ENCODE data around the gene CAMSAP2. TPM values are rescaled to one million over a fixed set of nuclear protein-coding genes. Genes with fewer than 3 reads are reported as not detected.
A peak's percentile ranks its signal among the peaks of the same experiment; 100 is the strongest.
"Not testable (repeated sequence)": the region's sequence is repeated elsewhere in the genome, so short reads cannot be mapped to it uniquely, and the experiment has no call there.

CAMSAP2 gene
- total RNA-seq, 1 experiment from 2014 or later, result 23.5 TPM

DNA sequence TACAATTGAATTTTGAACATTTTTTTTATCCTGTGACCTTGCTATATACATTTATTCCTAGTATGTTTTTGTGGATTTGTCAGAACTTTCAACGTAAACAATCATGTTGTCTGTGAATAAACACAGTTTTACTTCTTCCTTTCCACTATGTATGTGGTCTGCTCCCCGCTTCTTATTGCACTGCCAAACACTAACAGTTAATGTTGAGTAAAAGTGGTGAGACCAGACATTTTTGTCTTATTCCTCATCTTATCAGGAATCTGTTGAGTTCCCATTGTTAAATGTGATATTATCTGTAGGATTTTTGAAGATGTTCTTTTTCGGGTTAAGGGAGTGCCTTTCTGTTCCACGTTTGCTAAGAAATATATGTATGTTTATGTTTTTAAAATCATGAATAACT is 45.9 kb downstream of the CAMSAP2 start:
- Histone ChIP-seq H3K27me3 (no peaks in the 10 kb centered on the region), H3K4me1 (peaks cover 6% of the 10 kb centered on the region), H3K4me3 (no peak overlapping the region), H3K27ac (peak overlapping the region; percentile 53), H3K36me3 (peaks cover 8% of the 10 kb centered on the region; the same call in 1 of the 2 replicates), H3K9me3 (replicated peaks) (0 out of 2 replicates have a peak, but pooled peaks cover 4% of the 10 kb centered on the region)
- DNase-seq, result peak in 1 of 2 experiments; percentile 9

- no peak for DNase-seq
- no peak overlapping the region for H3K4me3 ChIP-seq
Measured at GRCh38 chr1:200786788-200787187, 48.1 kb downstream of the CAMSAP2 start.

DNA sequence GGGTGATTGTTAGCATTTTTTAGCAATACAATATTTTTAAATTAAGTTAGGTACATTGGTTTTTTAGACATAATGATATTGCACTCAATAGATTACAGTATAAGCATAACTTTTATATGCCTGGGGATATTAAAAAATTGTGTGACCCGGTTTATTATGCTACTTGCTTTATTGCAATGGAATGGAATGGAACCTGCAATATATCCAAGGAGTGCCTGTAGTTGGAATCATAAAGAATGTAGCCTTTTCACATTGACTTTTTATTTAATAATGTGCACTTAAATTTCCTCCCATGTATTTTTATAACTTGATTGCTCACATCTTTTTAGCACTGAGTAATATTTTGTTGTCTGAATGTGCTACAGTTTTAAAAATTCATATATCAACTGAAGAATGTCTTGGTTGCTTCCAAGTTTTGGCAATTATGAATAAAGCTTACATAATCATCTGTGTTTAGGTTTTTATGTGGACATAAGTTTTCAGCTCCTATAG is 49.2 kb downstream of the CAMSAP2 start:
- Histone ChIP-seq H3K9me3 (replicated peaks) (0 out of 2 replicates have a peak, but pooled peaks cover 4% of the 10 kb centered on the region), H3K4me3 (no peak overlapping the region), H3K4me1 (peaks cover 6% of the 10 kb centered on the region), H3K27me3 (no peaks in the 10 kb centered on the region), H3K36me3 (no peaks in the 10 kb centered on the region; the same call in 1 of the 2 replicates), H3K27ac (no peak overlapping the region)
- DNase-seq, result no peak

More at GRCh38 chr1:200786788-200787187, 48.1 kb downstream of the CAMSAP2 start:
- Histone ChIP-seq H3K4me1 (peaks cover 6% of the 10 kb centered on the region), H3K36me3 (peaks cover 7% of the 10 kb centered on the region; the same call in 1 of the 2 replicates), H3K27me3 (no peaks in the 10 kb centered on the region), H3K27ac (no peak overlapping the region), H3K9me3 (replicated peaks) (0 out of 2 replicates have a peak, but pooled peaks cover 4% of the 10 kb centered on the region)

- not testable (repeated sequence) for H3K36me3 ChIP-seq; H3K4me1 ChIP-seq; H3K27ac ChIP-seq; DNase-seq; H3K9me3 ChIP-seq (replicated peaks); H3K27me3 ChIP-seq; H3K4me3 ChIP-seq
Measured at GRCh38 chr1:200791012-200791411, 52.3 kb downstream of the CAMSAP2 start.

DNA sequence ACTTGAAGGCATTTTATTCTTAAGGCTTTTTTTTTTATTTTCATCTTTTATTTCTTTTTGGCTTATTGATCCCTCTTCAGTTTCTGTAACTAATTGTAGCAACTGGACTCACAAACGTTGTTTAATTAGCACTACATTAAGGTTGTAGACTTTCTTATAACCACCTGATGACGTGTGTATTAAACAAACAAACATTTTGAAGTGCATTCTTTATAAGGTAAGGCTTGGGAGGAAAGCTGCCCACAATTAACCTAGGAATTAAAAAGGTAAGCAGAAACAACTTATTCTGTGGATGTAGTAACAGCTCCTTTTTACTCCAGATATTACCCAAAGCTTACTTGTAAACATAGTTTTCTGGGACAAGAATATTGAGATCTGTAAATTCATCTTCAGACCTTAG is 55.0 kb downstream of the CAMSAP2 start:
- Histone ChIP-seq H3K9me3 (replicated peaks) (no peaks in the 10 kb centered on the region), H3K36me3 (no peaks in the 10 kb centered on the region), H3K27ac (no peak overlapping the region), H3K4me3 (no peak overlapping the region), H3K27me3 (no peaks in the 10 kb centered on the region), H3K4me1 (no peaks in the 10 kb centered on the region)
- DNase-seq, result no peak

DNA sequence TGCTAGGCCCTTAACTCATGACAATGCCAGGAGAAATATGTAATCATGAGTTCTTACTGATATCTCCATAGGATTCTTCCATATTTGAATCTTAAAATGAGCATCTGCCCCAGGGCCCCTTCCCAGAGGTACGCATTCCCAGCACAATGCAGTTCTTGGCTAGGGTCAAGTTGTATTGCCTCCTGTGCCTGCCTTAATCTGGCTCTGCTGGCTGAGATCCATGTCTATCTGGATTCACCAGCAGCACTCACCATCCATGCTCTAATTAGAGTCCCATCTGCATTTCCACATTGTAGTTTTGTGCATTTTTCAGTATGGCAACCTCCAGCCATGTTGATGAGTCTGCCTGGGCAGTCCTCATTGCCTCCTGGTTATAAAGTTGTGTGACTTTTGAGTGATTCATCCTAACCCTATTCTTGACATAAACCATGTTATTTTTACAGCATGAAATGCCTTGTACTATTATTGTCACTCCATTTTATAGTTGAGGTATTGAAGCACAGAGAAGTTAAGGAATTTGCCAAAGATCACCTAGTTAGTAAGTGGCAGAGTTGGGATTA is 55.9 kb downstream of the CAMSAP2 start:
- Histone ChIP-seq H3K9me3 (replicated peaks) (no peaks in the 10 kb centered on the region), H3K27me3 (no peaks in the 10 kb centered on the region), H3K27ac (no peak overlapping the region), H3K4me3 (no peak overlapping the region), H3K36me3 (no peaks in the 10 kb centered on the region), H3K4me1 (no peaks in the 10 kb centered on the region)
- no peak for DNase-seq

DNA sequence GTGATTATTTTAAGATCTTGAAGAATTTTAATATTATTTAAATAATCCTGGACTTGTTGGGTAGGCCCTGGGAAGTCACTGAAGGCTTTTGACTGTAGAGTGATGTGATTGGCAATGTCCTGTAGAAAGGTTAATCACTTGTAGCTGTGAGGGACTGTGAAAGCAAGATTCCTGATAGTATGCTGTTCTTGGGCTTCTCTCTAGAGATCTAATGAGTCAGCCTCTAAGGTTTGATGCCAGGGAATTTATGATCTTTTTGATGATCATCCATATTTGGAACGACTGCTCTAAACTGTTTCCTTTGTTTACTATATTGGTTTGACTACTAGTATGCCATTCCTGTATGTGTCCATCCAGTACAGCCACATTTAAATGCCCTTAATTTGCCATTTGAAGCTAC is 56.5 kb downstream of the CAMSAP2 start:
- Histone ChIP-seq H3K4me1 (no peaks in the 10 kb centered on the region), H3K27me3 (no peaks in the 10 kb centered on the region), H3K36me3 (no peaks in the 10 kb centered on the region), H3K27ac (no peak overlapping the region), H3K4me3 (no peak overlapping the region), H3K9me3 (replicated peaks) (no peaks in the 10 kb centered on the region)
- DNase-seq, result no peak

GRCh38 chr1:200802042-200802441 is 63.3 kb downstream of the CAMSAP2 start:
- Histone ChIP-seq H3K4me3 (no peak overlapping the region), H3K9me3 (replicated peaks) (no peaks in the 10 kb centered on the region)

GRCh38 chr1:200802865-200803512 is 64.3 kb downstream of the CAMSAP2 start:
- Histone ChIP-seq H3K36me3 (0 out of 2 replicates have a peak, but pooled peaks cover 2% of the 10 kb centered on the region), H3K27ac (no peak overlapping the region), H3K4me3 (no peak overlapping the region), H3K9me3 (replicated peaks) (no peaks in the 10 kb centered on the region), H3K27me3 (no peaks in the 10 kb centered on the region), H3K4me1 (no peaks in the 10 kb centered on the region)
- peak; percentile 62 to 78 for DNase-seq

More at GRCh38 chr1:200802042-200802441, 63.3 kb downstream of the CAMSAP2 start:
- H3K27ac ChIP-seq, result no peak overlapping the region
- no peak for DNase-seq
- H3K27me3 ChIP-seq, result no peaks in the 10 kb centered on the region
- H3K4me1 ChIP-seq, result no peaks in the 10 kb centered on the region
- no peaks in the 10 kb centered on the region for H3K36me3 ChIP-seq

DNA sequence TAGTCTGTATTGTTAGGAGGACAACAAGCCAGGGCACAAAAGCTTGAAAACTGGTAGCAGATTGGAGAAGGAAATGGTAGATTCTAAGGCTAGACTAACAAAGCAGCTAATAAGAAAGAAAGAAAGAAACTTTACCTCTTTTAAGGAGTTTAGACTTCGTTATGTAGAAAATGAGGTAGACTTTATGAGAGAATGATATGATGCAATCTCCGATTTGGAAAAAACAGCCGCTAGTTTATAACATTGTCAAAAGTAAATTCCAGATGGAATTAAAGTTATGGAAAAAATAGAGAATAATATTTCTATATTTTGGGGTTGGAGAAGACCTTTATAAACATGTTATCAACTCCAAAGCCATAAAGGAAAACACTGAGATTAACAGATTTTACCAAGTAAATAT is 67.0 kb downstream of the CAMSAP2 start:
- 0 out of 2 replicates have a peak, but pooled peaks cover 12% of the 10 kb centered on the region for H3K36me3 ChIP-seq
- H3K27ac ChIP-seq, result no peak overlapping the region
- no peaks in the 10 kb centered on the region for H3K27me3 ChIP-seq
- DNase-seq, result no peak
- no peaks in the 10 kb centered on the region for H3K9me3 ChIP-seq (replicated peaks)
- no peaks in the 10 kb centered on the region for H3K4me1 ChIP-seq
- H3K4me3 ChIP-seq, result no peak overlapping the region

DNA sequence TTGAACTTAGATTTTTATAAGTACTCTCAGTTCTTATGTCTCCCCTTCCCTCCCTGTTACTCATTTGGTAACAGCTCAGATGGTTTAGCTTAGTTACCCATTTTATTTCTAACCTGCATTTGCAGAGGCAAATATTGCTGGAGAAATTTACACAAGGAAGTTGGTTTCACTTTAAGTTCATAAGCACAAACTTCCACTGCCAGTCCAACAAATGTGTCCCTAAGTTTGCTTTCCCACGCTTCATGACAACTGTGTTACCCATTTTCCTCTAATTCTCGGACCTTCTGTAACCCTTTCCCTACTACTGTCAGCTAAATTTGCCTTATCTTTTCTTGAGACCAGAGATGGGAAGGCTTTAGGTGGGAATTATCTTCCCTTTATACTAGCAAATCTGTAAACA is 70.2 kb downstream of the CAMSAP2 start:
- H3K9me3 ChIP-seq (replicated peaks), result no peaks in the 10 kb centered on the region

GRCh38 chr1:200811704-200812103 is 73.0 kb downstream of the CAMSAP2 start:
- H3K36me3 ChIP-seq, result peaks cover 20% of the 10 kb centered on the region; the same call in 1 of the 2 replicates

More for the DNA sequence above, 70.2 kb downstream of the CAMSAP2 start:
- Histone ChIP-seq H3K27me3 (no peaks in the 10 kb centered on the region), H3K4me3 (no peak overlapping the region), H3K27ac (no peak overlapping the region), H3K36me3 (0 out of 2 replicates have a peak, but pooled peaks cover 15% of the 10 kb centered on the region), H3K4me1 (no peaks in the 10 kb centered on the region)
- DNase-seq, result no peak

GRCh38 chr1:200816624-200817224 is 78.0 kb downstream of the CAMSAP2 start:
- DNase-seq; H3K4me3 ChIP-seq; H3K4me1 ChIP-seq; H3K9me3 ChIP-seq (replicated peaks); H3K27ac ChIP-seq; H3K27me3 ChIP-seq; H3K36me3 ChIP-seq: not testable (repeated sequence)

More at GRCh38 chr1:200811704-200812103, 73.0 kb downstream of the CAMSAP2 start:
- H3K9me3 ChIP-seq (replicated peaks), result no peaks in the 10 kb centered on the region
- H3K27ac ChIP-seq, result no peak overlapping the region
- no peaks in the 10 kb centered on the region for H3K27me3 ChIP-seq
- DNase-seq, result no peak
- H3K4me1 ChIP-seq, result no peaks in the 10 kb centered on the region
- H3K4me3 ChIP-seq, result no peak overlapping the region

DNA sequence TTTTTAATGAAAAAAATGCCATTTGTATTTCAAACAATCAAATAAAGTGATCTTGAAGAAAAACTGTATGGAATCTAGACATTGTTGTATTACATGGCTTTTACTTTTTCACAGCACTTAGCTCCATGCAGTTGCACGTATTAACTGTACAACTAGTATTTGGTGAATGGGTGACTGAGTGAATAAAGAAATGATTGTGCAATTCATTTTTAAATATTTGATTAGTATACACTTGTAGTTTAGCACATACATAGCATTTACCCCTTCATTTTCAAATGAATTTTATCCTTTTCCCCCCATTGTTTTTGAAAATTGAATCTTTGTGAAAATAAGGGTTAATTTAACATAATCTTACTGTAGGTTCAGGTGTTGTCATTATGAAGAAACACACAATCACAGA is 79.6 kb downstream of the CAMSAP2 start:
- H3K4me1 ChIP-seq, result no peaks in the 10 kb centered on the region
- H3K27me3 ChIP-seq, result no peaks in the 10 kb centered on the region
- H3K36me3 ChIP-seq, result peaks cover 5% of the 10 kb centered on the region; the same call in 1 of the 2 replicates
- H3K9me3 ChIP-seq (replicated peaks), result no peaks in the 10 kb centered on the region
- DNase-seq, result no peak
- no peak overlapping the region for H3K27ac ChIP-seq
- H3K4me3 ChIP-seq, result no peak overlapping the region

GRCh38 chr1:200819726-200820125 is 81.0 kb downstream of the CAMSAP2 start:
- Histone ChIP-seq H3K9me3 (replicated peaks) (no peaks in the 10 kb centered on the region), H3K27ac (no peak overlapping the region), H3K36me3 (peaks cover 5% of the 10 kb centered on the region; the same call in 1 of the 2 replicates), H3K27me3 (no peaks in the 10 kb centered on the region), H3K4me3 (no peak overlapping the region), H3K4me1 (no peaks in the 10 kb centered on the region)
- no peak for DNase-seq
